GM21737 (cell line): Measurements from ENCODE around the gene KCNJ11.

ENCODE experiments used
- ATAC-seq: cut with Tn5 transposase; IDR thresholded peaks from one replicate; pipeline ENCODE4 v1.9.1; 2021; ENCODE audit warnings: mild to moderate bottlenecking, moderate library complexity; ENCODE audit not compliant: unreplicated experiment

Gene KCNJ11

DNA sequence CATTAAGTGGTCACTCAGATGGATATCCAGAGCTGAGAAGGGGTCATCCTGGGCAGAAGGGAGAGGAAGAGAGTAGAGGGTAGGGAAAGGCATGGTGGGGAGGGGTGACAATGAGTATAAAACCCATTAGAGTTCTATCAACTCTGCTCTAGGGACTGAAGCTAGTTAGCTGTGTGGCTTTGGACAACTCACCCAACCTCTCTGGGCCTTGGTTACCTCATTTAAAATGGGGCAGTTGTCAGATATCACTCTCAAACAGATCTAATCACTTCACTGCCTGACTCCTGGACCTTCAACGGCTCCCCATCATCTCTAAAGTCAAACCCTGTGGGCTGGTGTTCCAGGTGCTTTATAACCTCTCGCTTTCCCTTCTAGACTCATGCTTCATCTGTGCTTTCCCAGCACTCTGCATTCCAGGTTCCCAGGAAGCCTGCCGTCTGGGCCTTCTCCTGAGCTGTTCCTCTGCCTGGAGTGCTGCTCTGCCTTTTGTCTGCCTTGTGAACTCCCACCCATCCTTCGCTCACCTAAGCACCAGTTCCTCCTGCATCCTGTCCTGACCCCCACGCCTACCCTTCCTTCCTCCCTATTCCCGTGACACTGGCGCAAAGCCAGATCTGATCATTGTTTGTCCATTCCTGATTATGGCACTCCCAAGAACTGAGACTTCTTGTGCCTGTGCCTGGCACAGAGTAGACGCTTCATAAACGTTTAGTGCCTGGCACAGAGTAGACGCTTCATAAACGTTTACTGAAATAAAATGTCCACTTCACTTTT, 22.3 kb upstream of the KCNJ11 start:
- no peak for ATAC-seq

DNA sequence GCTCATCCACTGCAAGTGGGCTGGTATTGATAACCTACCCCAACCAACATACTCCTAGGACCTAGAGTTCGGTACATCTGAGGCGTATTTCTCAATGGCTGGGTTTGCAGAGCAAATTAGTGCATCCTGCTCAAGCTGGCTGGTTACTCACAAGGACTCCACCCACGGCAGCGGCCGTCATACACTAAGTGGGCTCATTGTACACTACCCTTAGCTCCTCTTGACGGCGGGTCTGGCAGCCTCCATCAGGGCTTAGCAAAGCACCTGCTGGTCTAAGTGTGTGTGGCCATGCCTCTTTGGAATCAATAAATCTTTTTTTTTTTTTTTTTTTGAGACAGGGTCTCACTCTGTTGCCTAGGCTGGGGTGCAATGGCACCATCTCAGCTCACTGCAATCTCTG, 20.2 kb upstream of the KCNJ11 start:
- no peak for ATAC-seq

DNA sequence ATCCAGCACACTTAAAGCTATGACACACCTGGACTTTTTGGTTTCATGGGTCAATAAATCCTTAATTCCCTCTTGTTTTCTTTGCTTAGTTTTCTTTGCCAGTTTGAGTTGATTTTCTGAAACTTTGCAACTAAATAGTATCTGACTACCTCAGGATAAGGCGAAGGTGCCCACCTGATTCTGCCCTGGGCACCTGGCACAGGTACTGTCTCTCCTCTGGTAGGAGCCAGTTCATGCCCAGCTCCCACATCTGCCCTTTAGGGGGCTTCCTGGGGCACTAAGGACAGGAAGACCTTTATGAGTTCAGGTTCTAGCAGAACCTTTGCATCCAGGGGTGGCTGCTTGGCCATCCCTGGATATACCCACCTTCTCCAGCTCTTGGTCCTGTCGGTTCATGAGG, 19.6 kb upstream of the KCNJ11 start:
- no peak for ATAC-seq

DNA sequence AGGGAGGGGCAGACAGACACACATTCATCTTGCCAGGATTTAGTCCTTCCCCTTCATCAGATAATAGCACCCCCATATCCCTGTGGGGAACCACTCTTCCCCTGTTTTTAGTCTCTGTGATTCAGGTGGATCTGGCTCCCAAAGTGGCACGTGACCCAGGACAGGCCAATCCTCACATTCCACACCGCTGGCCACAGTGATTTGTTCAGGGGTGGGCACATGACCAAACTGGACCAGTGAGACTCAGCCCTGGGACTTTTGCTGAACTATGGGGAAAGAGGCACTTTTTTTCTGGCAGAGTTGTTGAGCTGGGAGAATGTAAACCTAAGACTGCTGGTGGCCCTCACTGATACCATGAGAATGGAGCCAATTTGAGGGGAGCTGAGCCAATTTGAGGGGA, 19.1 kb upstream of the KCNJ11 start:
- ATAC-seq: no peak

DNA sequence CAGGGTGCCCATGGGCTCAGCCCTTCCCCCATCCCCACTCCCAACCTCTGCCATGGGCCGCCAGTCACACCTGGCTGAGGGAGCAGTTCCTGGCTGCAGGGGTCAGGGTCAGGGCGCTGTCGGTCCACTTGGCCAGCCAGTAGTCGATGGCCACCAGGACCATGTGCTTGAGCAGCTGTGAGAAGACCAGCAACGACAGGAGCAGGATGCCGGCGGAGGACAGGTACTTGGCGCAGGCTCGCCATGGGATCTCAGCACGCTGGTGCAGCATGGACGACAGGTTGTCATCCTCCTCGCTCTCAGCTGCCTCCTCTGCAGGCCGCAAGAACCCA, 18.3 kb upstream of the KCNJ11 start:
- no peak for ATAC-seq

DNA sequence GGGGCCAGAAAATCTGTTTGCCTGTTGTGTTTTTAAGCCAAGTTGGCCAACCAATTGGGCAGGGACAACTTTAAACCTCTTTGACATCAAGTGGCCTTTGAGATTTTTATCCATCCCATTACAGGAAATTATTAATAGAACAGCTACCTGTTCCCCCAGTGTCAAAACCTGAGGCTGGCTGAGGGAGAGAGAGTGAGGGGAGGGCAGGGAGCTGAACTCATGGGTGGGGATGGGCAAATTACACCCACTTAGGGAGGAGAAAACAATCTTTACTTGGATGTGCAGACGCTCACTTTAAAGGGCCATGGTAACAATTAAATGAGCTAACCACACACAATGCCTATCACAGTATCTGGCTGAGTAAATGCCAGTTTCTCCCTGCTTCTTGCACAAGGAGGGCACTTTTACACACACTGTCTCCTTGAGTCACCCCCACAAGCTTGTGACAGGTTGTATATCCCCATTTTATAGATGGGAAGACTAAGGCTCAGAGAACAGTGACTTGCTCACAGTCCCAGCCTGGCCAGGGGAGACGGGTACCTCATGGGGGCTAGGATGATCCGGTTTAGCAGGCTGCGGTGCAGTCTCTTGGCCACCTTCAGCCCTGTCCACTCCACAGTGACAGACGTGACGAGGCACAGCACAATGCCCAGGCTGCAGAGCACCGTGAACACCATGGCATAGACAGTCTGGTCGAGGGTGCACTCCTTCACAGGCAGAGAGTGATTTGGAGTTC, 17.8 kb upstream of the KCNJ11 start:
- ATAC-seq: no peak

DNA sequence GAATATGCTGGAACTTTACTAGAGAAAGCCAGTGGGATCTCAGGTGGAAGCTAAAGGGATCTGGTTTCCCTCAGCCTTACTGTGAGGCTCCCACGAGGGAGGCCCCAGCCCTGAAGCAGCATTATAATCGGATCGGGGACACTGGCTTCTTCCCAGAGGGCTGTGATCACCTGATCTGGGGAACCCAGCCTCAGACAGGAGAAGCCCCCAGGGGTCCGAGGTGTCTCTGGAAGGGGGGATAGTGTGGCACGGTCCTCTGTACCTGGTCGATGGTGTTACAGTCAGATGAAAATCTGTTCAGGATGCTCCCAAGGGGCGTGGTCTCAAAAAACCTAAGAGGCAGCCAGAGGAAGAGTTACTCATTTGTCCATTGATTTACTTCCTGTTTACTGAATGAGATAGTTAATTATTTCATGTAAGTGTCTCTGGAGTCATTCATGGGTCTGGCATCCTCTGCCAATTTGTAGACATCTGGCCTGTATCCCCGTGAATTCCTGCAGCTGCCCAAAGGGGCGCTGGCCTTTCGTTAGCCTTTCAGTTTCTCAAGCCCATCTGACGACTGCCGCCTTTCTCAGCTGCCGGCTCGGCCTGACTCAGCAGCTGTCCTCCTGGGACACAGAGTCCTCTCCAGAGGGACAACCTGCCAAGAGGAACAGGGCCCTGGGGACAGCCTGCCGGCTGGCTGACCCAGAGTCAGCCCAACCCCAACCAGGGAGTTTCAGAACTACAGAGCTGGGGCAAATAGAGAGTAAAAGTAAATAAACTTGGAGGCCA, 17.0 kb upstream of the KCNJ11 start:
- ATAC-seq: no peak

DNA sequence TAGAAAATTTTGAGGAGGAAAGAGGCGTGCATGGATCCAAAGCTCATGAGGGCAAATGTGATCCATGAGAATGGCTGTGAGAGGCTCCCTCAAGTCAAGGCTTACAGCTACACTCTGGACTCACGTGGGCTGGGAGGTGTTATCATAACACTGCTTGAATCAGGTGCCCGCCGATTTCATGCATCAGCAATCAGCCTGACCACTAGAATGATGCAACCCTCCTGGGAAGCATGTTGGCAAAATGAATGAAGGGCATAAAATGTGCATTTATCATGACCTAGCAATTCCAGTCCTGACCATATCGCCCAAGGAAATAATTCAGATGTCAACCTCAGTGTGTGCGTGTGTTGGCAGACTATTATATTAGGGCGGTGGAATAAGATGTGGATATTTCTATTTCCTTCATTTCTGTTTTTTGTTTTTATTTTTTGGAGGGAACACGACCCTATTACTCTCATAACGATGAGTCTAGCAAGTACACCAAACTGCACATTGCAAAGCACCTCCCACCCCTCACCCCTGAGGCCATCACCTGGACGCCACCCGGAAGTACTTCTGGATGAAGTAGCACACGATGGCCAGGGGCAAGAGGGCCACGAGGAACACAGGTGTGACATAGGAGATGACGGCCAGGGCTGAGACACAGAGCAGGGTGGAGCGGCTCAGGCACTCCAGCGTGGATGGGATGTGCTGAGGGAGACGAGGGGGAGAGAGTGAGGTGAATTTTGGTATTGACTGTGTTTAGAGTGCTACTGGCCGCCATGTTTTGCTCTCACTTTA, 15.7 kb upstream of the KCNJ11 start:
- no peak for ATAC-seq

DNA sequence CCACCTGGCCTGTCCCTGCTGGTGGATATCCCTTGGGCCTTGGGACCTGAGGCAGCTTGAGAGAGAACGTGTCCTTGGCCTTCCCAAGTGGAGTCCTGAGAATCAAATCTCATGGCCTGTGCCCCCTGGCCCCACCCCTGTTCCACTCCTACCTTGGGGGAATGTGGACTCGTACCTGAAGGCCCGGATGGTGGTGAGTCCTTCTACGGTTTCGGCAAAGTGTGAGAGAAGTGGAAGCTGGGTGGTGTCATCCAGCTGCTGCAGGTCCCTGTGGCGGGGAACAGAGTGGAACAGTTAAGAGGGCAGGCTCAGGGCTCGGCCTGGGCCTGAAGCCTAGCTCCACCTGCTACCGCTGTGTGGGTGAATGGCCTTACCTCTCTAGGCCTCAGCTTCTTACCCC, 14.0 kb upstream of the KCNJ11 start:
- ATAC-seq: no peak

DNA sequence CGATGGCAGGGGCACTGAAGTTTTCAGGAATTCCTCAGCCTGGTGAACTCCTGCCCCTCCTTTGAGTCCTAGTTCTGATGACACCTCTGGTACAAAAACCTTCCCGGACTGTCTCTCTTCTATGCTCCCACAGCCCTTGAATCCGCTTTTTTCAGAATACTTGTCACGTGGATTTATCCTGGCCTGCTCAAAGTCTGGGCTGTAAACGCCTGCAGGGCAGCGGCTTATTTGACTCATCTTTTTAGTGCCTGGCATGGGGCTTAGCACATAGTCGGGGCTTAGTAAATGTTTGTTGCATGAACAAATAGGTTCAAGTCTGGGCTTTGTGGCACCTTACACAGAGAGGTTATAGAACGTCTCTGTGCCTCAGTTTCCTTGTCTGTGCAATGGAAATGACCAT, 13.4 kb upstream of the KCNJ11 start:
- no peak for ATAC-seq

DNA sequence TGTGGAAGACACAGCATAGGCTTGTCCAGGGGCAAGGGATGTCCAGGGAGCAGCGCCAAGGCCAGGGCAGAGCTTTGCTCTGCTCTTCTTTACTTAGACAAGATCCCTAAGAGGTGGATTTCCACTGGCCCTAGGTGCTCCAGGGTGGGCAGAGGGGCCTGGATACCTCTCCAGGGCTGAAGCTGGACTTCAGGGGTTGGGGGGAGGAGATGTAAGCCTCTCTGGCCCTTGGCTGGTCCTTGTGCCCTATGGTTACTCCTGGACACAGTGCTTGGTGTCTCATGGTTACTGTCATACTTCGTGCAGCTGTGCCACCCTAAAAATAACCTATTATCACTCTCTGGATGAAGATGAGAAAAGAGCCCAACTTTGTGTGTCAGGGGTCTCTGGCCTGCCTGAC, 12.9 kb upstream of the KCNJ11 start:
- ATAC-seq: no peak

DNA sequence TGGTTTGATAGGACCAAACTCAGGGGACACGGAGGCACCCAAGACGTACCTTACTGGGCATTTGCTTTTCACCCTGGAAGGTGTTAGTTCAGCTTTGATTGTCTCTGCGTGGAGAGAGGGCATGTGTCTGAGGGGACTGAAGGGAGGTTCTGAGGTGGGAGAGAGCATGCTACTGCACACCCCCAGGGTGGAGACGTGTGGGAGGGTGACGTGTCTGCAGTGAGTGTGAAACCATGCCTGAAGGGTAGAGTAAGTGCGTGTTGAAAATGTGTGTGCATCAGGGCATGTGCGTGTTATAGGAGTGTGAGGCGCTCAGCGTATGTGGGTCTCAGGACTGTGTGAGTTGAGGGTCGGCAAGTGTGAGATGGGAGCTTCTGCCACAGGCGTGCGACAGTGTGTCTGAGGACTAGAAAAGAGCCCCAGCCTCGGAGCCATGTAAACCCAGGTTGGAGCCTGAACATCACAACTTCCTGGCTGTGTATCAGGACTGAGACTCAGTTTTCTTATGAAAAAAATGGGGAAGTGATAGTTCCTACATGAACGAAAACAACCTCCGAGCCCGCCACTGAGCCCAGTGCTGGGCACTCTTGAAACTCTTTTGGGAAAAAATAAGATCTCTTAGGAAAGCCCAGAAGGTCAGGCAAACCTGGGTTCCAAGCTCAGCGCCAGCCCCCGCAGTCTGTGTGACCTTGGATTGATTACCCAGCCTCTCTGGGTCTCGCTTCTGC, 11.8 kb upstream of the KCNJ11 start:
- ATAC-seq: no peak

DNA sequence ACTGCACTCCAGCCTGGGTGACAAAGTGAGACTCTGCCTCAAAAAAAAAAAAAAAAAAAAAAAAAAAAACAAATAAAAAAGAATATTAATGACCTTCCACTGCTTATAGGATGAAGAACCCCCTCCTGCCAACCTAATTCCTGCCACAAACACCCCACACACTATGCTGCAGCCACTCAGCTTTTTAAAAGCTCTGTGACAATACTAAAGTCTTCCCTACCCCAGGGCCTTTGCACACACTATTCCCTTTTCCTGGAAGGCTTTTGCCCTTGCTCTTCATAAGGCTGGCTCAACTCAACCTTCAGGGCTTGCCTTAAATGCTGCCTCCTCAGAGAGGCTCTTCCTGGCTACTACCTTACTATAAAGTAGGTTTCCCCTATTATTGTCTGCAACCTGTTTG, 10.8 kb upstream of the KCNJ11 start:
- ATAC-seq: no peak

DNA sequence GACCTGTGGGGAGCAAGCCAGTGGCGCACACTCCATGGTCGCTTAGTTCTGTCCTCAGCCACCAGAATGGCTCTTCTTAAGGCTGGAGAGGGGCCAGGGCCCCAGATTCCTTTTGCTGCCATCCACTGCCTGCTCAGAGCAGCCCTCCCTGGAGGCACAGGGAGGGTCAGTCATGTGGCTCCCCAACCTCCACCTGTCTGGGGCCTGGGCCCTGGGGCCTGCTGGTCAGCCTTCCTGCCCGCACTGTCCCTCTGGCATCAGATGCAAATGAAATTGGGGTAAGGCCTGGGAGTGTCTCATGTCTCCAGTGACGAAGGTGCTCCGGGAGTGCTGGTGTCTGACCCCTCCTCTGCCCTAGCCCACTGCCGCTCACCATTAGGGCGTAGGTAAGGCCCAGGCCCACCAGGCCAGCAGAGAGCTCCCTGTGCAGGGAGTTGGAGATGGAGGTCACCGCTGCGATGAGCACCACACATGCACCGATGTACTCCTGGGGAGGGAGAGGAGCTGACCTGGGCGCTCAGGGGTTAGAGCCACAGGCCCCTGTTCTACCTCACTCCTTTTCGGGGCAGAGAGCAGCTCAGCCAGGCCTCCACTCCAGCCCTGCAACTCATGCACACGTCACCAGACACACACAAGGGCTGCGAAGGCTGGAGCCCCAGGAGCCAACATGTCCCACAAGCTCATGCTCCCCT, 9.0 kb upstream of the KCNJ11 start:
- no peak for ATAC-seq

DNA sequence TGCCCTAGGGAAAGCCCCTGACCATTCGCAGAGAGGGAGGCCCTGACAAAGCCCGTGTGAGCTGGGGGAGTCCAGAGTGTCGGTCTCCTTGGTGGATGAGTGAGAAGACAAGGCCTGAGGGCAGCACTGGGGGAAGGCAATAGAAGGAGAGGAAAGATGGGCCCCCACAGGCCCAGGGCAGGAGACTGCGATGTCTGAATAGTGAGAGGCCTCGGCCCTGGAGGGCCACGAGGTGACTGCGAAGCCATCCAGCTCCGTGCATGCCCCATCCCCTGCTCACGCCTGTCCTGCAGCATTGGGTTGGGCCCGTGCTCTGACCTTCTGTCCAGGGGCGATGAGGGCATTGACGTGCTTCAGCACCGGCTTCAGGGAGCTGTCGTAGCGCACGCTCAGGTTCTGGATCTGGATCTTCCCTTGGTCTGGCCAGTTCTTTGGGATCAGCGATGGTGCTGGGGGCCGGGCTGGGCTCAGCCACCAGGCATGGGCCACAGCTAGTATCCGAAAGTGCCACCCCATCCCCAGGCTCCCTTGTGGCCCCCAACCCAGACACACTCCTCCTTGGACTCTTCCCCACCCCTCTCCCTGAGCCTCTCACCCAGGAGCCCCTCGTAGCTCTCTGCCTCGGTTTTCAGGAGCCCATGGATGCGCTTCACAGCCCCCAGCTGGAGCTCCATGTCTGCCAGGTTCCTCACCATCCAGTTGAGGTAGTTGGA, 8.3 kb upstream of the KCNJ11 start:
- no peak for ATAC-seq

DNA sequence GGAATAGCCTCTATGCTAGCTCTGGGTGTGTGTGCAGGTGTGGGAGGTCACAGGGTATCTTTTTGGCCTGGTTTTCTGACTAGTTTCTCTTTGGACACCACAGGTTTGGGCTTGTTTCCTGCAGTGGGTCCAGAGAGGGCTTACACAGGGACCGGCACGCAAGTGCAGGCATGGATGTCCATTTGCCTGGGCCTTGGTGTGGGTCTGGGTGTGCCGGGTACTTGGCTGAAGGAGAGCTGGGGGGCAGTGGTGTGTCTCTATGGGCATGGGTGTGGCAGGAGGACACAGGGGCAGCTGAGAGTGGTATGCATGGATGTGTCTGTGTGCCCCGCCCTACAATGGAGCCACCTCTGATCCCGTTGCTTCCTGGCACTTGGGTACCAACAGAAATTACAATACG, 7.5 kb upstream of the KCNJ11 start:
- ATAC-seq: no peak

DNA sequence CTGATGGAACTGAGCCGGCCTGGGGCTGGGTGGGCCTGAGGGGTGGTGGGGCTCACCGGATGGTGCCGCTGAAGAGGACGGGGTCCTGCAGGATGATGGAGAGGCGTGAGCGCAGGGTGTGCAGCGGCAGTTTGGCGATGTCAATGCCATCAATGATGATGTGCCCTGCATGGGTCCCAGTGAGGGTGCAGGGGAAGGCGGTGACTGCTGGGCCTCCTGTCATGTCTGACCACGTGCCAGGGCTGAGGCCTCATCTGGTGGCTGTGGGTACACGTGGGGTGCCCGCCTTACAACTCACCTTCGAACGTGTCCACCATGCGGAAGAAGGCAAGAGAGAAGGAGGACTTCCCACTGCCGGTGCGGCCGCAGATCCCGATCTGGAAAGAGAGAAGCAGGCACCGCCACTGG, 7.1 kb upstream of the KCNJ11 start:
- ATAC-seq: no peak

DNA sequence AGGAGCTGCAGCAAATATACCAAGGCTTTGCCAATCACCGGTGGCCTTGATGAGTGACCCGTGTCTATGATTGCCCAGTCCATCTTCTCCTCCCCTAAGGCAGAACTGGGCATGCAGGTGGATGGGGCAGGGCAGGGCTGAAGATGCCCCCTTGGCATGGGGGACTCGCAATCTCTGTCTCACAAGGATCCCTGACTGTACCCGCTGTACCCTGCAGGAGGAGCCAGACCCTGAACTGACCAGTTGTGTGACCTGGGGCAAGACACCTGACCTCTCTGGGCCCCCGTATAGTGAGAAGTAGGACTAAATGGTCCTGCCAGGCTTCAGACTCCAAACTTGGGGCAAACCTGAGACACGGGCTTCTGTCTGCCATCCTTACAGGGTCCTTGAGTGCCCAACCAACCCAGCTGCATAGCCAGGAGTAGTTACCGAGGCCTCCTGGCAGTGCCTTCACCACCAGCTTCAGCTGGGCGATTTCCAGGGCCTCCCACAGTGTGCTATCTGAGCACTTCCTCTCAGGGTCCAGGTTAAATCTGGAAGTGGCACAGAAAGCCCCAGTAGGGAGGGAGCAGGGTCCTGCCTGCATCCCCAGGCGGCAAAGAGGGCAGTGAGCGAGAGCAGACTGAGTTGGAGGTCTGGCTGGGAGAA, 6.4 kb upstream of the KCNJ11 start:
- ATAC-seq: no peak

DNA sequence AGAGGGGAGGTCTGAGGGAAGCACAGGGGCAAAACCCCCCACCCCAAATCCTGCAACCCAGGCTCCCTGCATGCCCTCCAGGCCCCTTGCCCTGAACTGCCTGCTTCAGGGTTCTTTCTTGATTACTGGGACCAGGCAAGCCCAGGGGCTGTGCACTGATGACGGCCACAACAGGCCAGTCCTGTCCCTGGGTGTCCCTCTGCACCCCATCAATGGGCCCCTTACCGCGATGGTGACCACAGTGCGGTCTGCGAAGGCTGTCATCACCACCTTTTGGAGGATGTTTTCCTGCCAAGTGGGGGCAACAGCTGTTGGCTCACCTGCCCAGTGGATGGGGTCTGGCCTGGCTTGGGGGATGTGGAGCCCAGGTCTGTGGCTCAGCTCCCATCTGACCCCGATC, 5.0 kb upstream of the KCNJ11 start:
- ATAC-seq: no peak
